Measurements from ENCODE around the gene ANKRD42. TPM values are rescaled to one million over a fixed set of nuclear protein-coding genes. Genes with fewer than 3 reads are reported as not detected.

Gene ANKRD42
- total and polyA plus RNA-seq, 2 of the 8 experiments (the other 6 are each of a cell fraction or from before 2014, with no cell fraction given) = 2.0 to 5.5 TPM

DNA sequence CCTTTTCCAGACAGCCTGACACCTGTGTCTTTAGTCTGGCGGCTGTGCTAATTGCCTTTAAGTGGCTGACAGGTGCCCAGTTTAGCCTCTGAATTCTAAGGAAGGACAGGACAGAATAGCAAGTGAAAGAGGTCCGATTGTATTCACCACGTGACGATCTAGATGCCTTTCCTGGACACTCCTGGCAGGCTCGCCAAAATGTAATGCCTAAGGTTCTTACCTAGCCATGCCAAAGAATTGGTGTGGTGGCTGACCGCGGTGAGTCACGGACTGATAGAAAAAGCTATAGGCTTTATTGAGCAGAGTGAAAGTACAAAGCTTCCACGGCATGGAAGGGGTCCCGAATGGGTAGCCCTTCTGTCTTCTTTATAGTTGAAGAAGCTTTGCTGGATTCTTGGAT is 26.7 kb downstream of the ANKRD42 start:
- ChIA-PET POLR2A (ENCODE audit: partially characterized antibody) (no interaction called here), CTCF (ENCODE audit: partially characterized antibody) (interaction anchor here (0.7 to 6.0 kb wide), 9 partner anchors 10 to 616 kb away, joined by 3 to 32 read pairs (median 4); no protein-coding TSS in a partner anchor)
- H2BK5ac ChIP-seq (ENCODE audit: low read depth, low read length) = no peak overlapping the region
- WGBS, 2 experiments (ENCODE audit: extremely low coverage in 1 of 2, insufficient coverage in 1 of 2, insufficient read length in 1 of 2, insufficient replicate concordance in 2 of 2, low coverage in 1 of 2, low lambda C conversion rate in 2 of 2, missing lambda C conversion rate in 1 of 2) = 85% methylated on average over 10 of the region's 10 CpGs; no CpG with 5 or more reads in 1 of the 2 experiments
- no peak overlapping the region for H2AK5ac ChIP-seq (ENCODE audit: low read depth, low read length)
- TF ChIP-seq SIRT6 (IDR thresholded peaks at IDR 0.05; ENCODE audit: low read length) = no peak
- no peak for TF ChIP-seq CBX8 (IDR thresholded peaks at IDR 0.05; ENCODE audit: borderline replicate concordance, low read depth, low read length)
- no peak for TF ChIP-seq HDAC2 (IDR thresholded peaks at IDR 0.05; ENCODE audit: borderline replicate concordance in 1 of 2, low read depth in 2 of 2, low read length in 2 of 2)
- no peak for TF ChIP-seq KDM5A (IDR thresholded peaks at IDR 0.05; ENCODE audit: low read length)
- no peak for TF ChIP-seq SIN3A (conservative IDR thresholded peaks at IDR 0.05 in 1 of 2, IDR thresholded peaks at IDR 0.05 in 1 of 2; ENCODE audit: low read depth in 1 of 2, low read length in 2 of 2)
- TF ChIP-seq POU5F1 (IDR thresholded peaks at IDR 0.05; ENCODE audit: low read depth, low read length) = no peak
- TF ChIP-seq ASH2L (IDR thresholded peaks at IDR 0.05; ENCODE audit: low read length) = no peak
- no peak for TF ChIP-seq CREB1 (IDR thresholded peaks at IDR 0.05)
- no peak for TF ChIP-seq SP1 (IDR thresholded peaks at IDR 0.05; ENCODE audit: low read depth, low read length)
- TF ChIP-seq JUN (IDR thresholded peaks at IDR 0.05; ENCODE audit: low read depth, low read length) = no peak
- TF ChIP-seq KDM4A (IDR thresholded peaks at IDR 0.05; ENCODE audit: low read depth, low read length, severe bottlenecking) = no peak
- H2BK12ac ChIP-seq (ENCODE audit: low read depth, low read length) = no peak overlapping the region
- H3K23ac ChIP-seq (ENCODE audit: insufficient read length) = no peak overlapping the region
- DNase-seq (ENCODE audit: low read depth in 1 of 2, low spot score in 2 of 2) = no peak
- H2AFZ ChIP-seq (ENCODE audit: low read length) = no peak overlapping the region
- H3K79me1 ChIP-seq (ENCODE audit: low read depth, low read length) = no peaks in the 10 kb centered on the region
- H3K27ac ChIP-seq (ENCODE audit: low read depth, low read length) = no peak overlapping the region
- no peak overlapping the region for H3K18ac ChIP-seq (ENCODE audit: extremely low read depth, low read length)
- no peaks in the 10 kb centered on the region for H3K27me3 ChIP-seq (replicated peaks in 1 of 4; ENCODE audit: control insufficient read depth in 3 of 4, extremely low read depth in 1 of 4, insufficient read depth in 3 of 4, low read length in 3 of 4)
- no peaks in the 10 kb centered on the region for H3K23me2 ChIP-seq (ENCODE audit: low read depth, low read length)
- no peak overlapping the region for H3K9ac ChIP-seq (replicated peaks in 1 of 4; ENCODE audit: extremely low read depth in 1 of 4, low read depth in 3 of 4, low read length in 3 of 4)
- no peak overlapping the region for H3K4ac ChIP-seq (replicated peaks; ENCODE audit: insufficient read length, low read depth, low read length)
- no peak for FAIRE-seq
- no peak overlapping the region for H3K4me3 ChIP-seq (ENCODE audit: extremely low read depth in 1 of 4, insufficient read depth in 2 of 4, low read depth in 3 of 4, low read length in 4 of 4)
- no peak overlapping the region for H3K14ac ChIP-seq (ENCODE audit: insufficient read length)
- no peak overlapping the region for H3K4me2 ChIP-seq (ENCODE audit: insufficient read depth in 1 of 2, low read depth in 2 of 2, low read length in 2 of 2)
- H2BK15ac ChIP-seq (ENCODE audit: low read length) = no peak overlapping the region
- no peak overlapping the region for H3K56ac ChIP-seq (replicated peaks; ENCODE audit: insufficient read length, low read depth, low read length)
- H4K20me1 ChIP-seq (replicated peaks in 1 of 2; ENCODE audit: control insufficient read depth in 1 of 2, insufficient read depth in 2 of 2, low read length in 2 of 2) = peaks cover 0 to 2% of the 10 kb centered on the region in 2 experiments
- H3K9me3 ChIP-seq (ENCODE audit: insufficient read depth in 2 of 2, low read depth in 1 of 2, low read length in 1 of 2) = no peaks in the 10 kb centered on the region
- no peak overlapping the region for H4K91ac ChIP-seq (replicated peaks; ENCODE audit: insufficient read length, low read length)
- no peaks in the 10 kb centered on the region for H3K36me3 ChIP-seq (ENCODE audit: control insufficient read depth in 2 of 4, insufficient read depth in 4 of 4, low read length in 3 of 4)
- no peaks in the 10 kb centered on the region for H3K4me1 ChIP-seq (replicated peaks in 1 of 4; ENCODE audit: control insufficient read depth in 3 of 4, insufficient read depth in 4 of 4, low read length in 3 of 4)
- H3K79me2 ChIP-seq (ENCODE audit: control insufficient read depth in 1 of 2, insufficient read depth in 2 of 2, low read length in 2 of 2) = no peaks in the 10 kb centered on the region
- H2BK20ac ChIP-seq (ENCODE audit: low read length) = no peak overlapping the region
- H4K5ac ChIP-seq (ENCODE audit: insufficient read length, low read depth, low read length) = no peak overlapping the region
- H2BK120ac ChIP-seq (replicated peaks; ENCODE audit: low read depth, low read length) = no peak overlapping the region
- no peak overlapping the region for H4K8ac ChIP-seq (ENCODE audit: extremely low read depth, insufficient read depth, low read length)

All from H1 (cell line).